Ascending aorta (tissue), 2 donors: ENCODE results near the gene YTHDC2. TPM values are rescaled to one million over a fixed set of nuclear protein-coding genes. Genes with fewer than 3 reads are reported as not detected.

Source experiments
- DNase-seq, 2 donors: peaks; one replicate each; pipeline ENCODE4 v3.0.0-alpha.2; 2019; ENCODE audit warnings: low spot score in 2 of 2
- H3K27ac ChIP-seq, 2 donors: fragments of 200-600 bp; sonication (generic); one replicate each; pipeline ENCODE4 v1.5.1; 2016 to 2017; ENCODE audit warnings: mild to moderate bottlenecking in 1 of 2
- H3K27me3 ChIP-seq: fragments of 200-600 bp; sonication (generic); one replicate; pipeline ENCODE4 v1.5.1; 2017
- H3K36me3 ChIP-seq, 2 donors: fragments of 200-600 bp; sonication (generic); one replicate each; pipeline ENCODE4 v1.5.1; 2016
- H3K4me1 ChIP-seq, 2 donors: fragments of 200-600 bp; sonication (generic); one replicate each; pipeline ENCODE4 v1.5.1; 2016 to 2017; ENCODE audit warnings: mild to moderate bottlenecking in 1 of 2
- H3K4me3 ChIP-seq, 2 donors: fragments of 200-600 bp; sonication (generic); one replicate each; pipeline ENCODE4 v1.5.1; 2016 to 2017; ENCODE audit warnings: mild to moderate bottlenecking in 1 of 2
- H3K9me3 ChIP-seq, 2 donors: fragments of 200-600 bp; sonication (generic); one replicate each; pipeline ENCODE4 v1.5.1; 2016
- CTCF ChIP-seq, 3 experiments: fragments of 200-600 bp in 2 of 3; fragments of 450-650 bp in 1 of 3; sonication (generic) in 2 of 3; IDR thresholded peaks; one replicate each; pipeline ENCODE4 v1.5.1; 2016 to 2019; ENCODE audit warnings: antibody characterized with exemption in 3 of 3, mild to moderate bottlenecking in 1 of 3, moderate library complexity in 1 of 3
- intact Hi-C: fragments of 100-400 bp; cut with DNase I; formaldehyde crosslinking; loops from one replicate; pipeline ENCODE4 v1.15.1; 2023
- total RNA-seq: library from RNA; depleted of rRNA; stranded (reverse); fragments of >200 nt; gene quantifications from one replicate; pipeline ENCODE4 v1.1.0, GENCODE V29; 2016

YTHDC2 gene
- total RNA-seq, 1 donor from 2014 or later: 8.3 TPM

- H3K4me3 ChIP-seq: no peak overlapping the region
- H3K27me3 ChIP-seq: no peaks in the 10 kb centered on the region
- H3K4me1 ChIP-seq: peaks cover 0 to 5% of the 10 kb centered on the region in 2 donors
- H3K36me3 ChIP-seq: peaks cover 0 to 18% of the 10 kb centered on the region in 2 donors
- TF ChIP-seq CTCF (IDR thresholded peaks at IDR 0.05): no peak
- H3K9me3 ChIP-seq: no peaks in the 10 kb centered on the region
- H3K27ac ChIP-seq: no peak overlapping the region
- intact Hi-C loops: loop anchor here (5.0 to 10.0 kb wide), 2 partner anchors 435 to 542 kb away; partner anchors contain the start of gene DCP2
- no peak for DNase-seq
Observed at GRCh38 chr5:113519412-113519811, 5.9 kb downstream of the YTHDC2 start.

- H3K36me3 ChIP-seq: peaks cover 0 to 18% of the 10 kb centered on the region in 2 donors
Observed at GRCh38 chr5:113520429-113520828, 6.9 kb downstream of the YTHDC2 start.

GRCh38 chr5:113520899-113521298, 7.4 kb downstream of the YTHDC2 start:
- no peak overlapping the region for H3K27ac ChIP-seq
- H3K4me3 ChIP-seq: no peak overlapping the region
- TF ChIP-seq CTCF (IDR thresholded peaks at IDR 0.05): no peak
- no peak for DNase-seq
- no peaks in the 10 kb centered on the region for H3K27me3 ChIP-seq
- peaks cover 0 to 18% of the 10 kb centered on the region in 2 donors for H3K36me3 ChIP-seq
- intact Hi-C loops: no loop called here
- H3K9me3 ChIP-seq: no peaks in the 10 kb centered on the region
- H3K4me1 ChIP-seq: peaks cover 0 to 3% of the 10 kb centered on the region in 2 donors

More at GRCh38 chr5:113520429-113520828, 6.9 kb downstream of the YTHDC2 start:
- H3K27ac ChIP-seq: no peak overlapping the region
- no peak for DNase-seq
- no peaks in the 10 kb centered on the region for H3K27me3 ChIP-seq
- H3K9me3 ChIP-seq: no peaks in the 10 kb centered on the region
- H3K4me3 ChIP-seq: no peak overlapping the region
- peaks cover 0 to 5% of the 10 kb centered on the region in 2 donors for H3K4me1 ChIP-seq
- no peak for TF ChIP-seq CTCF (IDR thresholded peaks at IDR 0.05)
- intact Hi-C loops: no loop called here

- no peak overlapping the region for H3K4me3 ChIP-seq
Observed at GRCh38 chr5:113523168-113523567, 9.7 kb downstream of the YTHDC2 start.

GRCh38 chr5:113524927-113525326, 11.4 kb downstream of the YTHDC2 start:
- intact Hi-C loops: no loop called here
- no peaks in the 10 kb centered on the region for H3K27me3 ChIP-seq
- no peak overlapping the region for H3K4me3 ChIP-seq
- TF ChIP-seq CTCF (IDR thresholded peaks at IDR 0.05): no peak
- peaks cover 0 to 7% of the 10 kb centered on the region in 2 donors for H3K36me3 ChIP-seq
- DNase-seq: no peak
- H3K9me3 ChIP-seq: no peaks in the 10 kb centered on the region
- no peaks in the 10 kb centered on the region for H3K4me1 ChIP-seq
- H3K27ac ChIP-seq: no peak overlapping the region

More at GRCh38 chr5:113523168-113523567, 9.7 kb downstream of the YTHDC2 start:
- no peak for TF ChIP-seq CTCF (IDR thresholded peaks at IDR 0.05)
- Histone ChIP-seq H3K4me1 (no peaks in the 10 kb centered on the region), H3K9me3 (no peaks in the 10 kb centered on the region), H3K27me3 (no peaks in the 10 kb centered on the region), H3K36me3 (peaks cover 0 to 8% of the 10 kb centered on the region in 2 donors), H3K27ac (no peak overlapping the region)
- intact Hi-C loops: no loop called here
- no peak for DNase-seq

- no peak for DNase-seq
- Histone ChIP-seq H3K27ac (no peak overlapping the region), H3K36me3 (peaks cover 0 to 13% of the 10 kb centered on the region in 2 donors), H3K27me3 (no peaks in the 10 kb centered on the region), H3K4me3 (no peak overlapping the region), H3K9me3 (peaks cover 0 to 7% of the 10 kb centered on the region in 2 donors), H3K4me1 (no peaks in the 10 kb centered on the region)
- intact Hi-C loops: no loop called here
- no peak for TF ChIP-seq CTCF (IDR thresholded peaks at IDR 0.05)
Observed at GRCh38 chr5:113526421-113526820, 12.9 kb downstream of the YTHDC2 start.
